Neural cell (in vitro differentiated cells): ENCODE results near the gene EGFL8. TPM values are rescaled to one million over a fixed set of nuclear protein-coding genes. Genes with fewer than 3 reads are reported as not detected.

Experiments used
- H2AFZ ChIP-seq: fragments of 200-600, 300-800 bp; sonication (generic), shearing (Covaris generic); 2 replicates; pipeline ENCODE4 v1.6.0; 2014; ENCODE audit warnings: low read depth, mild to moderate bottlenecking, antibody characterized with exemption, low read length, moderate library complexity
- H3F3A ChIP-seq: fragments of 200-600 bp; shearing (Covaris generic); 2 replicates; pipeline ENCODE4 v1.6.1; 2016; ENCODE audit warnings: mild to moderate bottlenecking, moderate library complexity, mixed read lengths, antibody characterized with exemption, low read length; ENCODE audit not compliant: insufficient read depth, poor library complexity, severe bottlenecking
- H3K27ac ChIP-seq: fragments of 200-600, 300-800 bp; sonication (generic), shearing (Covaris generic); 2 replicates; pipeline ENCODE4 v1.5.1; 2014; ENCODE audit warnings: mild to moderate bottlenecking, low read length, moderate library complexity
- H3K27me3 ChIP-seq: fragments of 300-800, 200-600 bp; sonication (generic), shearing (Covaris generic); 2 replicates; pipeline ENCODE4 v1.6.0; 2014; ENCODE audit warnings: mild to moderate bottlenecking, low read depth, low read length, moderate library complexity; ENCODE audit not compliant: insufficient read depth
- H3K36me3 ChIP-seq: fragments of 300-800, 200-600 bp; sonication (generic), shearing (Covaris generic); 2 replicates; pipeline ENCODE4 v1.5.1; 2014; ENCODE audit warnings: mild to moderate bottlenecking, antibody characterized with exemption, low read length, moderate library complexity; ENCODE audit not compliant: insufficient read depth
- H3K4me2 ChIP-seq: fragments of 300-800, 200-600 bp; sonication (generic), shearing (Covaris generic); 2 replicates; pipeline ENCODE4 v1.6.0; 2014; ENCODE audit warnings: mild to moderate bottlenecking, low read length
- H3K4me3 ChIP-seq: fragments of 300-800, 200-600 bp; sonication (generic), shearing (Covaris generic); 2 replicates; pipeline ENCODE4 v1.5.1; 2014; ENCODE audit warnings: mild to moderate bottlenecking, low read length, moderate library complexity
- H3K79me2 ChIP-seq: fragments of 200-600 bp; shearing (Covaris generic); replicated peaks from 2 replicates; pipeline ENCODE4 v1.6.0; 2014; ENCODE audit warnings: mild to moderate bottlenecking, low read length, moderate library complexity; ENCODE audit not compliant: insufficient read depth
- H3K9ac ChIP-seq: fragments of 300-800, 200-600 bp; sonication (generic), shearing (Covaris generic); 2 replicates; pipeline ENCODE4 v1.6.1; 2016; ENCODE audit warnings: mild to moderate bottlenecking, low read length, mixed read lengths
- H3K9me2 ChIP-seq: fragments of 200-600 bp; shearing (Covaris generic); 2 replicates; pipeline ENCODE4 v1.6.1; 2016; ENCODE audit warnings: mild to moderate bottlenecking, low read length, mixed read lengths; ENCODE audit not compliant: insufficient read depth
- H3K9me3 ChIP-seq: fragments of 200-600, 300-800 bp; sonication (generic), shearing (Covaris generic); 2 replicates; pipeline ENCODE4 v1.6.1; 2016; ENCODE audit warnings: mild to moderate bottlenecking, mixed run types, low read length, moderate library complexity, mixed read lengths
- H4K20me1 ChIP-seq: fragments of 200-600 bp; shearing (Covaris generic); 2 replicates; pipeline ENCODE4 v1.6.1; 2016; ENCODE audit warnings: mild to moderate bottlenecking, mixed run types; ENCODE audit not compliant: insufficient read depth
- EP300 ChIP-seq: fragments of 450-650 bp; conservative IDR thresholded peaks from 2 replicates; pipeline ENCODE4 v1.6.1; 2014; ENCODE audit warnings: antibody characterized with exemption, mild to moderate bottlenecking, moderate library complexity; ENCODE audit not compliant: poor library complexity, severe bottlenecking
- EZH2 ChIP-seq: fragments of 200-600, 300-800 bp; shearing (Covaris generic), sonication (generic); IDR thresholded peaks from 2 replicates; pipeline ENCODE4 v1.6.1; 2014; ENCODE audit warnings: antibody characterized with exemption, low read length, borderline replicate concordance, mild to moderate bottlenecking; ENCODE audit not compliant: insufficient read depth, poor library complexity, severe bottlenecking
- MXI1 ChIP-seq: fragments of 450-650 bp; conservative IDR thresholded peaks from 2 replicates; pipeline ENCODE4 v1.6.1; 2014; ENCODE audit warnings: antibody characterized with exemption, mild to moderate bottlenecking; ENCODE audit not compliant: poor library complexity, severe bottlenecking
- POLR2AphosphoS5 ChIP-seq: IDR thresholded peaks from 2 replicates; pipeline ENCODE4 v1.6.1; 2012
- RAD21 ChIP-seq: fragments of 450-650 bp; conservative IDR thresholded peaks from 2 replicates; pipeline ENCODE4 v1.6.1; 2014; ENCODE audit warnings: antibody characterized with exemption, mild to moderate bottlenecking, moderate library complexity
- SMC3 ChIP-seq: fragments of 450-650 bp; conservative IDR thresholded peaks from 2 replicates; pipeline ENCODE4 v1.6.1; 2014; ENCODE audit warnings: antibody characterized with exemption, mild to moderate bottlenecking, moderate library complexity; ENCODE audit not compliant: poor library complexity
- TAF1 ChIP-seq: IDR thresholded peaks from 2 replicates; pipeline ENCODE4 v1.6.1; 2012; ENCODE audit warnings: low read depth
- polyA plus RNA-seq: library from polyadenylated mRNA; depleted of rRNA; stranded (reverse); fragments of >200 nt; gene quantifications from 2 replicates; pipeline ENCODE4 v1.2.3, GENCODE V29; 2014
- TF ChIP-seq, protein P1 (sequence below): IDR thresholded peaks from 2 replicates; pipeline ENCODE4 v1.6.1; 2012; ENCODE audit warnings: borderline replicate concordance
- TF ChIP-seq, protein P2 (sequence below): fragments of 450-650 bp; IDR thresholded peaks from 2 replicates; pipeline ENCODE4 v1.5.1; 2014; ENCODE audit warnings: antibody characterized with exemption, mild to moderate bottlenecking, moderate library complexity; ENCODE audit not compliant: poor library complexity, severe bottlenecking

The EGFL8 gene
- polyA plus RNA-seq, 1 donor from 2014 or later = 22.4 TPM

DNA sequence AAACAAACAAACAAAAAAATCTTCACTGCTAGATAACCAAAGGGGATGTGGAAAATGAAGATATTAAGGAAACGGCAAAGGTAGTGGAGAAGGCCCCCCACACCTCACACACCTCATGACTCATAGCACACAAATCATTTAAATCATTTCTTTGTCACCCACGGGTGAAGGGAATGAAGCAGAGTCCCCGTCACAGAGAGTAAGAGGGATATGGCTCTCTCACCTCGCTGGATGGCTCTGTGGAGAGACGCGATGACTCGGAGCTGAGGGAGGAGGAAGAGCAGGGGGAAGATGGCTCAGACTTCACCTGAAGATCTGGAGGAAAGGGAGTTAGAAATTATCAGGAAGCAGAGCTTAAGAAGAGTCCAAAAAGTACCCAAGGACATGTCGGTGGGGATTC lies 37.5 kb upstream of the EGFL8 start:
- Histone ChIP-seq H2AFZ (no peak overlapping the region), H3K79me2 (peaks cover 25% of the 10 kb centered on the region), H3K9me2 (no peaks in the 10 kb centered on the region), H3K4me3 (peak overlapping the region; percentile 89), H3K9ac (peak overlapping the region; percentile 94), H3K27me3 (no peaks in the 10 kb centered on the region), H3F3A (no peaks in the 10 kb centered on the region), H3K27ac (peak overlapping the region; percentile 98), H4K20me1 (no peaks in the 10 kb centered on the region), H3K4me2 (peak overlapping the region; percentile 91), H3K36me3 (no peaks in the 10 kb centered on the region), H3K9me3 (no peaks in the 10 kb centered on the region)
- no peak for TF ChIP-seq MXI1
- TF ChIP-seq TAF1 = no peak
- no peak for TF ChIP-seq SMC3
- no peak for TF ChIP-seq EP300
- TF ChIP-seq, protein P1, sequence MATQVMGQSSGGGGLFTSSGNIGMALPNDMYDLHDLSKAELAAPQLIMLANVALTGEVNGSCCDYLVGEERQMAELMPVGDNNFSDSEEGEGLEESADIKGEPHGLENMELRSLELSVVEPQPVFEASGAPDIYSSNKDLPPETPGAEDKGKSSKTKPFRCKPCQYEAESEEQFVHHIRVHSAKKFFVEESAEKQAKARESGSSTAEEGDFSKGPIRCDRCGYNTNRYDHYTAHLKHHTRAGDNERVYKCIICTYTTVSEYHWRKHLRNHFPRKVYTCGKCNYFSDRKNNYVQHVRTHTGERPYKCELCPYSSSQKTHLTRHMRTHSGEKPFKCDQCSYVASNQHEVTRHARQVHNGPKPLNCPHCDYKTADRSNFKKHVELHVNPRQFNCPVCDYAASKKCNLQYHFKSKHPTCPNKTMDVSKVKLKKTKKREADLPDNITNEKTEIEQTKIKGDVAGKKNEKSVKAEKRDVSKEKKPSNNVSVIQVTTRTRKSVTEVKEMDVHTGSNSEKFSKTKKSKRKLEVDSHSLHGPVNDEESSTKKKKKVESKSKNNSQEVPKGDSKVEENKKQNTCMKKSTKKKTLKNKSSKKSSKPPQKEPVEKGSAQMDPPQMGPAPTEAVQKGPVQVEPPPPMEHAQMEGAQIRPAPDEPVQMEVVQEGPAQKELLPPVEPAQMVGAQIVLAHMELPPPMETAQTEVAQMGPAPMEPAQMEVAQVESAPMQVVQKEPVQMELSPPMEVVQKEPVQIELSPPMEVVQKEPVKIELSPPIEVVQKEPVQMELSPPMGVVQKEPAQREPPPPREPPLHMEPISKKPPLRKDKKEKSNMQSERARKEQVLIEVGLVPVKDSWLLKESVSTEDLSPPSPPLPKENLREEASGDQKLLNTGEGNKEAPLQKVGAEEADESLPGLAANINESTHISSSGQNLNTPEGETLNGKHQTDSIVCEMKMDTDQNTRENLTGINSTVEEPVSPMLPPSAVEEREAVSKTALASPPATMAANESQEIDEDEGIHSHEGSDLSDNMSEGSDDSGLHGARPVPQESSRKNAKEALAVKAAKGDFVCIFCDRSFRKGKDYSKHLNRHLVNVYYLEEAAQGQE = no peak
- no peak for TF ChIP-seq RAD21
- TF ChIP-seq POLR2AphosphoS5 = no peak
- TF ChIP-seq EZH2 = no peak
- TF ChIP-seq, protein P2, sequence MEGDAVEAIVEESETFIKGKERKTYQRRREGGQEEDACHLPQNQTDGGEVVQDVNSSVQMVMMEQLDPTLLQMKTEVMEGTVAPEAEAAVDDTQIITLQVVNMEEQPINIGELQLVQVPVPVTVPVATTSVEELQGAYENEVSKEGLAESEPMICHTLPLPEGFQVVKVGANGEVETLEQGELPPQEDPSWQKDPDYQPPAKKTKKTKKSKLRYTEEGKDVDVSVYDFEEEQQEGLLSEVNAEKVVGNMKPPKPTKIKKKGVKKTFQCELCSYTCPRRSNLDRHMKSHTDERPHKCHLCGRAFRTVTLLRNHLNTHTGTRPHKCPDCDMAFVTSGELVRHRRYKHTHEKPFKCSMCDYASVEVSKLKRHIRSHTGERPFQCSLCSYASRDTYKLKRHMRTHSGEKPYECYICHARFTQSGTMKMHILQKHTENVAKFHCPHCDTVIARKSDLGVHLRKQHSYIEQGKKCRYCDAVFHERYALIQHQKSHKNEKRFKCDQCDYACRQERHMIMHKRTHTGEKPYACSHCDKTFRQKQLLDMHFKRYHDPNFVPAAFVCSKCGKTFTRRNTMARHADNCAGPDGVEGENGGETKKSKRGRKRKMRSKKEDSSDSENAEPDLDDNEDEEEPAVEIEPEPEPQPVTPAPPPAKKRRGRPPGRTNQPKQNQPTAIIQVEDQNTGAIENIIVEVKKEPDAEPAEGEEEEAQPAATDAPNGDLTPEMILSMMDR = no peak

DNA sequence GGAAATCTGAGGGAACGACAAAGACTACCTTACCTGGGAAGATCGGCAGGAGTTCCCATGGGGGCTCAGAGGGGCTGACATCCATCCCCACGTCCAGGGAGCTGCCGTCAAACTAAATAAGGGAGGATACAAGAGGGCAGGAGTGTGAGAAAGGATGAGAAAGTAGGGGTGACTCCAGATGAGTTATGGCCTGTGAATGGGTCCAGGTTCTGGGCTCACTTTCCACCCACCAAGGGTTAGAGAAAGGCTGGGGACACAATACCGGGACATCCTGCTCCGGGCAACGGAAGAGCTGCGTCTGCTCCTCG lies 37.0 kb upstream of the EGFL8 start:
- Histone ChIP-seq H3F3A (no peaks in the 10 kb centered on the region), H3K27ac (peak overlapping the region; percentile 98), H3K9me2 (no peaks in the 10 kb centered on the region), H3K4me3 (peak overlapping the region; percentile 89), H4K20me1 (no peaks in the 10 kb centered on the region), H3K27me3 (no peaks in the 10 kb centered on the region), H2AFZ (no peak overlapping the region), H3K9ac (peak overlapping the region; percentile 94), H3K4me2 (peak overlapping the region; percentile 91), H3K36me3 (no peaks in the 10 kb centered on the region), H3K9me3 (no peaks in the 10 kb centered on the region), H3K79me2 (peaks cover 25% of the 10 kb centered on the region)
- TF ChIP-seq POLR2AphosphoS5 (no peak), SMC3 (no peak), EP300 (no peak), MXI1 (no peak), RAD21 (no peak), TAF1 (no peak), EZH2 (no peak)
- TF ChIP-seq, protein P1 = no peak
- TF ChIP-seq, protein P2 = no peak
